K562 treated with DMSO at 1 percent for 4 hours (cell line): Measurements from ENCODE around the gene PTP4A2. TPM values are rescaled to one million over a fixed set of nuclear protein-coding genes. Genes with fewer than 3 reads are reported as not detected.

ENCODE experiments used
- total RNA-seq: library from RNA; unstranded; fragments of 300-600 nt; gene quantifications from 2 replicates; pipeline ENCODE4 v1.2.3, GENCODE V29; 2022; ENCODE audit not compliant: insufficient read depth

Gene PTP4A2
- total RNA-seq, result 151 and 161 TPM in 2 replicates

GRCh38 chr1:31938184-31938975 is at the start of gene PTP4A2:
Gene PTP4A2, minus strand, starts transcription at chr1:31938368. Its CDS starts 19,303 bp downstream, at chr1:31919065.

Other genes starting within 250 kb of the PTP4A2 start
- gene COL16A1, start 234.4 kb downstream of the PTP4A2 start, total RNA-seq, result not detected in 2 replicates
- gene ADGRB2, start 174.0 kb downstream of the PTP4A2 start, total RNA-seq, result 0.30 and 0.47 TPM in 2 replicates
- 0.94 and 3.4 TPM in 2 replicates for gene SPOCD1, start 122.3 kb downstream of the PTP4A2 start, total RNA-seq
- 131 and 140 TPM in 2 replicates for gene KHDRBS1, start 75.5 kb upstream of the PTP4A2 start, total RNA-seq
- 31.6 and 35.5 TPM in 2 replicates for gene TMEM39B, start 134.6 kb upstream of the PTP4A2 start, total RNA-seq
- 16.6 and 21.4 TPM in 2 replicates for gene KPNA6, start 169.7 kb upstream of the PTP4A2 start, total RNA-seq
- 39.0 and 39.7 TPM in 2 replicates for gene TXLNA, start 241.3 kb upstream of the PTP4A2 start, total RNA-seq